B cell (primary cell): ENCODE results near the gene CNNM4. TPM values are rescaled to one million over a fixed set of nuclear protein-coding genes. Genes with fewer than 3 reads are reported as not detected.

Source experiments
- ATAC-seq: fragments of 200-7000 bp; cut with Tn5 transposase; one replicate; pipeline ENCODE4 v1.10.0; 2021; ENCODE audit warnings: low read depth, mild to moderate bottlenecking, moderate number of reproducible peaks, moderate library complexity
- CTCF ChIA-PET: fragments of 350-600 bp; sonication (Branson Sonifier 250); formaldehyde crosslinking; loops from one replicate; lab custom pipeline; 2021; ENCODE audit warnings: antibody characterized with exemption, inconsistent platforms; lab: Charles Lee
- POLR2A ChIA-PET: fragments of 350-600 bp; sonication (Branson Sonifier 250); formaldehyde crosslinking; loops from one replicate; lab custom pipeline; 2021; ENCODE audit warnings: antibody characterized with exemption; lab: Charles Lee
- DNase-seq: peaks from one replicate; pipeline ENCODE4 v3.0.0; 2013
- H2AFZ ChIP-seq: 2 replicates; pipeline ENCODE4 v1.6.1; 2012; ENCODE audit warnings: mild to moderate bottlenecking, low read depth, low read length; ENCODE audit not compliant: insufficient read depth, poor library complexity, severe bottlenecking
- H3K27ac ChIP-seq, 2 donors: 1 replicate in 1 of 2; 2 replicates in 1 of 2; pipeline ENCODE4 v1.5.1; 2012 to 2013; ENCODE audit warnings: low read length in 2 of 2, mild to moderate bottlenecking in 2 of 2, moderate library complexity in 1 of 2
- H3K27me3 ChIP-seq, 4 experiments: fragments of 200-600 bp in 1 of 4; sonication (generic) in 1 of 4; replicated peaks in 1 of 4; 1 replicate in 2 of 4; 2 replicates in 2 of 4; pipeline versions ENCODE4 v1.6.1 to v1.7.0; 2013 to 2016; ENCODE audit warnings: low read length in 3 of 4, mild to moderate bottlenecking in 2 of 4, mixed read lengths in 1 of 4, moderate library complexity in 1 of 4; ENCODE audit not compliant: insufficient read depth in 4 of 4, control insufficient read depth in 3 of 4; ENCODE audit errors: control extremely low read depth in 1 of 4
- H3K36me3 ChIP-seq, 2 experiments: replicated peaks in 1 of 2; 1 replicate in 1 of 2; 2 replicates in 1 of 2; pipeline versions ENCODE4 v1.6.1 to v1.7.1; 2013; ENCODE audit warnings: low read length in 1 of 2; ENCODE audit not compliant: insufficient read depth in 2 of 2, control insufficient read depth in 1 of 2; ENCODE audit errors: control extremely low read depth in 1 of 2, extremely low read depth in 1 of 2
- H3K4me1 ChIP-seq, 2 donors: fragments of 200-600 bp in 1 of 2; sonication (generic) in 1 of 2; 1 replicate in 1 of 2; 2 replicates in 1 of 2; pipeline versions ENCODE4 v1.5.1 to v1.6.1; 2013 to 2017; ENCODE audit warnings: low read length in 2 of 2; ENCODE audit not compliant: control insufficient read depth in 2 of 2, insufficient read depth in 2 of 2
- H3K4me2 ChIP-seq: replicated peaks from 2 replicates; pipeline ENCODE3; 2012; ENCODE audit warnings: mild to moderate bottlenecking, low read depth, low read length; ENCODE audit not compliant: poor library complexity, severe bottlenecking
- H3K4me3 ChIP-seq, 5 experiments: fragments of 200-600 bp in 1 of 5; sonication (generic) in 1 of 5; 1 replicate in 3 of 5; 2 replicates in 2 of 5; pipeline versions ENCODE4 v1.5.1 to v1.7.0; 2011 to 2016; ENCODE audit warnings: low read length in 4 of 5, mild to moderate bottlenecking in 4 of 5, low read depth in 2 of 5, control low read depth in 1 of 5, moderate library complexity in 1 of 5; ENCODE audit not compliant: insufficient read depth in 1 of 5; ENCODE audit errors: control extremely low read depth in 1 of 5, extremely low read depth in 1 of 5
- H3K79me2 ChIP-seq: fragments of 200-600 bp; sonication (generic); one replicate; pipeline ENCODE4 v1.6.0; 2016; ENCODE audit warnings: low read length; ENCODE audit not compliant: control insufficient read depth, insufficient read depth
- H3K9ac ChIP-seq: fragments of 200-600 bp; sonication (generic); 2 replicates; pipeline ENCODE4 v1.6.1; 2017; ENCODE audit warnings: mild to moderate bottlenecking, low read length, moderate library complexity
- H3K9me3 ChIP-seq, 3 donors: one replicate each; pipeline versions ENCODE4 v1.6.1 to v1.7.1; 2013; ENCODE audit warnings: low read length in 2 of 3; ENCODE audit not compliant: control insufficient read depth in 2 of 3, insufficient read depth in 1 of 3; ENCODE audit errors: control extremely low read depth in 1 of 3
- H4K20me1 ChIP-seq: 2 replicates; pipeline ENCODE4 v1.6.0; 2012; ENCODE audit warnings: mild to moderate bottlenecking, low read length; ENCODE audit not compliant: insufficient read depth, control insufficient read depth, poor library complexity, severe bottlenecking
- H3K27ac Mint-ChIP-seq: one replicate; pipeline ENCODE4 v1.8.0; 2021; ENCODE audit warnings: mixed read lengths
- H3K27me3 Mint-ChIP-seq: one replicate; pipeline ENCODE4 v1.8.0; 2021; ENCODE audit warnings: mixed read lengths
- H3K4me1 Mint-ChIP-seq: one replicate; pipeline ENCODE4 v1.8.0; 2021; ENCODE audit warnings: mixed read lengths
- H3K4me3 Mint-ChIP-seq: one replicate; pipeline ENCODE4 v1.8.0; 2021; ENCODE audit warnings: mixed read lengths
- H3K9me3 Mint-ChIP-seq: one replicate; pipeline ENCODE4 v1.8.0; 2022; ENCODE audit warnings: mixed read lengths; ENCODE audit not compliant: insufficient read depth
- CTCF ChIP-seq: fragments of 200-600 bp; IDR thresholded peaks from one replicate; pipeline ENCODE4 v1.8.0; 2022; ENCODE audit warnings: antibody characterized with exemption, mild to moderate bottlenecking
- EZH2 ChIP-seq: IDR thresholded peaks from 2 replicates; pipeline ENCODE4 v1.6.1; 2012; ENCODE audit warnings: borderline replicate concordance, low read depth, mild to moderate bottlenecking, moderate library complexity, low read length; ENCODE audit not compliant: insufficient read depth, poor library complexity, severe bottlenecking
- WGBS: methylation state at CpG from one replicate; pipeline ENCODE4 v1.1.5; 2013; ENCODE audit warnings: missing lambda C conversion rate; ENCODE audit not compliant: insufficient coverage; 5-methylcytosine and 5-hydroxymethylcytosine counted together
- intact Hi-C: fragments of 100-400 bp; cut with micrococcal nuclease; formaldehyde crosslinking; loops from one replicate; pipeline ENCODE4 v1.10.0; 2022
- polyA plus RNA-seq: library from polyadenylated mRNA; depleted of rRNA; stranded (reverse); fragments of >200 nt; gene quantifications from 2 replicates; pipeline ENCODE4 v1.2.3, GENCODE V29; 2012
- total RNA-seq, 2 donors: library from RNA; stranded (reverse); fragments of 120-200 nt in 1 of 2; gene quantifications; 1 replicate in 1 of 2; 2 replicates in 1 of 2; pipeline versions ENCODE4 v1.2.3 to v1.2.4, GENCODE V29; 2013 to 2022

The CNNM4 gene
- total and polyA plus RNA-seq, 2 donors (not counting 1 experiment from before 2014, with no cell fraction given), result 15.1 to 24.0 TPM

GRCh38 chr2:96824079-96824870 is 63.6 kb downstream of the CNNM4 start:
- TF ChIP-seq CTCF, result no peak
- H3K4me2 ChIP-seq, result no peak overlapping the region
- Mint-ChIP-seq H3K9me3 (no peaks in the 10 kb centered on the region), H3K4me1 (peaks cover 29% of the 10 kb centered on the region), H3K4me3 (no peak overlapping the region), H3K27ac (no peak overlapping the region), H3K27me3 (no peaks in the 10 kb centered on the region)
- H3K4me1 ChIP-seq, result peaks cover 6 to 10% of the 10 kb centered on the region in 2 donors
- intact Hi-C loops, result no loop called here
- DNase-seq (no peak), ATAC-seq (no peak)
- no peaks in the 10 kb centered on the region for H3K9me3 ChIP-seq
- WGBS, result 98% methylated on average over 4 of the region's 6 CpGs
- H4K20me1 ChIP-seq, result peaks cover 68% of the 10 kb centered on the region
- H3K79me2 ChIP-seq, result peaks cover 41% of the 10 kb centered on the region
- H3K9ac ChIP-seq, result no peak overlapping the region
- no peaks in the 10 kb centered on the region for H3K27me3 ChIP-seq
- ChIA-PET CTCF (interaction anchor here (0.6 kb wide), 1 partner anchor 349 kb away, joined by 3 read pairs; no protein-coding TSS in a partner anchor), POLR2A (no interaction called here)
- H2AFZ ChIP-seq, result no peak overlapping the region
- no peak overlapping the region for H3K27ac ChIP-seq
- H3K36me3 ChIP-seq, result peaks cover 0 to 61% of the 10 kb centered on the region in 2 experiments
- no peak overlapping the region for H3K4me3 ChIP-seq

GRCh38 chr2:96825057-96825456 is 64.4 kb downstream of the CNNM4 start:
- Histone ChIP-seq H3K27ac (no peak overlapping the region), H3K79me2 (peaks cover 34% of the 10 kb centered on the region), H3K36me3 (peaks cover 0 to 67% of the 10 kb centered on the region in 2 experiments), H3K27me3 (no peaks in the 10 kb centered on the region), H3K9me3 (no peaks in the 10 kb centered on the region), H4K20me1 (peaks cover 60% of the 10 kb centered on the region), H3K4me3 (no peak overlapping the region), H3K4me2 (no peak overlapping the region), H3K9ac (no peak overlapping the region), H3K4me1 (peaks cover 0 to 2% of the 10 kb centered on the region in 2 donors), H2AFZ (no peak overlapping the region)
- WGBS, result 97% methylated on average over 14 of the region's 14 CpGs
- Mint-ChIP-seq H3K27me3 (no peaks in the 10 kb centered on the region), H3K9me3 (no peaks in the 10 kb centered on the region), H3K4me3 (no peak overlapping the region), H3K4me1 (peaks cover 21% of the 10 kb centered on the region), H3K27ac (peak overlapping the region; percentile 41)
- ChIA-PET CTCF (interaction anchor here (0.6 kb wide), 1 partner anchor 350 kb away, joined by 3 read pairs; no protein-coding TSS in a partner anchor), POLR2A (no interaction called here)
- ATAC-seq (no peak), DNase-seq (no peak)
- no peak for TF ChIP-seq CTCF
- TF ChIP-seq EZH2, result no peak
- intact Hi-C loops, result no loop called here
